ENCODE data around the gene OR1J1.

DNA sequence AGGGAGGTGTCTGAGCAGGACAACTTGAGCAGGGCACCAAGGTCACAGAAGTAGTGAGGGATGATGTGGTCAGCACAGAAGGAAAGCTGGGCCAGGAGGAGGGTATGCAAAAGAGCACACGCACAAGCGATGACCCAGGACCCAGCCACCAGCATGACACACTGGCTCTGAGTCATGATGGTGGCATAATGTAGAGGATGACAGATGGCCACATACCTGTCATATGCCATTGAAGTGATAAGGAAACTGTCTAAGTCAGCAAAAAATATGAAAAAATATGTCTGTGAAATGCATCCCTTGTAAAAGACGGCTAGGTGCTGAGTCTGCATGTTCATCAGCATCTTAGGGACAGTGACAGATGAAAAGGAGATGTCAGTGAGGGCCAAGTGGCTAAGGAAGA lies 380 bp downstream of the OR1J1 start:
- TF ChIP-seq POLR2A (IDR thresholded peaks at IDR 0.05; ENCODE audit: control extremely low read depth in 1 of 2, low read depth in 2 of 2, low read length in 2 of 2) = no peak
- TF ChIP-seq TAF1 (IDR thresholded peaks at IDR 0.05; ENCODE audit: low read depth, low read length) = no peak
- TF ChIP-seq CBX5 (IDR thresholded peaks at IDR 0.05; ENCODE audit: low read depth, low read length) = no peak
- TF ChIP-seq USF2 (IDR thresholded peaks at IDR 0.05; ENCODE audit: low read length) = no peak
- TF ChIP-seq, protein P1, sequence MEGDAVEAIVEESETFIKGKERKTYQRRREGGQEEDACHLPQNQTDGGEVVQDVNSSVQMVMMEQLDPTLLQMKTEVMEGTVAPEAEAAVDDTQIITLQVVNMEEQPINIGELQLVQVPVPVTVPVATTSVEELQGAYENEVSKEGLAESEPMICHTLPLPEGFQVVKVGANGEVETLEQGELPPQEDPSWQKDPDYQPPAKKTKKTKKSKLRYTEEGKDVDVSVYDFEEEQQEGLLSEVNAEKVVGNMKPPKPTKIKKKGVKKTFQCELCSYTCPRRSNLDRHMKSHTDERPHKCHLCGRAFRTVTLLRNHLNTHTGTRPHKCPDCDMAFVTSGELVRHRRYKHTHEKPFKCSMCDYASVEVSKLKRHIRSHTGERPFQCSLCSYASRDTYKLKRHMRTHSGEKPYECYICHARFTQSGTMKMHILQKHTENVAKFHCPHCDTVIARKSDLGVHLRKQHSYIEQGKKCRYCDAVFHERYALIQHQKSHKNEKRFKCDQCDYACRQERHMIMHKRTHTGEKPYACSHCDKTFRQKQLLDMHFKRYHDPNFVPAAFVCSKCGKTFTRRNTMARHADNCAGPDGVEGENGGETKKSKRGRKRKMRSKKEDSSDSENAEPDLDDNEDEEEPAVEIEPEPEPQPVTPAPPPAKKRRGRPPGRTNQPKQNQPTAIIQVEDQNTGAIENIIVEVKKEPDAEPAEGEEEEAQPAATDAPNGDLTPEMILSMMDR (IDR thresholded peaks at IDR 0.05; ENCODE audit: control extremely low read depth in 1 of 3, insufficient read depth in 1 of 3, low read depth in 1 of 3, low read length in 3 of 3) = no peak
- no peak for TF ChIP-seq TCF12 (IDR thresholded peaks at IDR 0.05; ENCODE audit: low read depth, low read length)
- TF ChIP-seq SUZ12 (IDR thresholded peaks at IDR 0.05; ENCODE audit: low read length) = no peak
- TF ChIP-seq EP300 (IDR thresholded peaks at IDR 0.05; ENCODE audit: borderline replicate concordance in 1 of 2, low read depth in 2 of 2, low read length in 2 of 2) = no peak
- no peak for TF ChIP-seq HDAC2 (IDR thresholded peaks at IDR 0.05; ENCODE audit: borderline replicate concordance in 1 of 2, low read depth in 2 of 2, low read length in 2 of 2)
- TF ChIP-seq SIN3A (conservative IDR thresholded peaks at IDR 0.05 in 1 of 2, IDR thresholded peaks at IDR 0.05 in 1 of 2; ENCODE audit: low read depth in 1 of 2, low read length in 2 of 2) = no peak
- no peak for TF ChIP-seq CBX8 (IDR thresholded peaks at IDR 0.05; ENCODE audit: borderline replicate concordance, low read depth, low read length)
